HepG2 (cell line): ENCODE results near the gene KIRREL3. TPM values are rescaled to one million over a fixed set of nuclear protein-coding genes. Genes with fewer than 3 reads are reported as not detected.

Experiments
- CBX5 ChIP-seq: sonication (generic); formaldehyde crosslinking; IDR thresholded peaks from 2 replicates; pipeline ENCODE4 v1.4.0; 2020; ENCODE audit warnings: missing genetic modification reagents, borderline replicate concordance
- CTCF ChIP-seq: sonication (generic); formaldehyde crosslinking; IDR thresholded peaks from 2 replicates; pipeline ENCODE4 v1.5.0; 2020; ENCODE audit warnings: mild to moderate bottlenecking, missing genetic modification reagents, moderate library complexity
- HNF4A ChIP-seq: sonication (generic); formaldehyde crosslinking; IDR thresholded peaks from 2 replicates; pipeline ENCODE4 v1.4.0; 2020; ENCODE audit warnings: missing genetic modification reagents
- HOXA3 ChIP-seq: sonication (generic); formaldehyde crosslinking; IDR thresholded peaks from 2 replicates; pipeline ENCODE4 v1.5.0; 2020; ENCODE audit warnings: missing genetic modification reagents
- KLF13 ChIP-seq: sonication (generic); formaldehyde crosslinking; IDR thresholded peaks from 2 replicates; pipeline ENCODE4 v1.4.0; 2020; ENCODE audit warnings: mild to moderate bottlenecking, missing genetic modification reagents
- ZHX2 ChIP-seq, 2 experiments: sonication (generic) in 1 of 2; formaldehyde crosslinking in 1 of 2; IDR thresholded peaks; 2 replicates each; pipeline versions ENCODE4 v1.6.1 to v1.9.0; 2014 to 2022; ENCODE audit warnings: antibody characterized with exemption in 1 of 2, borderline replicate concordance in 1 of 2, inconsistent platforms in 1 of 2, low read depth in 1 of 2, missing genetic modification reagents in 1 of 2
- polyA plus RNA-seq, 8 experiments: library from polyadenylated mRNA; depleted of rRNA in 3 of 8; stranded (reverse) in 7 of 8; unstranded in 1 of 8; fragments of >200 nt; fragmentation: Illumina TruSeq in 4 of 8; extraction: Trizol in 4 of 8; gene quantifications; 2 replicates each; pipeline versions ENCODE4 v1.2.1 to v1.2.3, GENCODE V29; 2011 to 2016; ENCODE audit warnings: low read depth in 4 of 8, missing spikeins in 1 of 8, mixed read lengths in 1 of 8; ENCODE audit not compliant: insufficient read depth in 1 of 8
- total RNA-seq, 5 experiments: library from RNA; depleted of rRNA; stranded (reverse); fragments of >200 nt; fragmentation: Illumina TruSeq; extraction: Trizol; gene quantifications; 2 replicates each; pipeline ENCODE4 v1.2.3, GENCODE V29; 2016; ENCODE audit warnings: low read depth in 1 of 5

Gene KIRREL3
- total and polyA plus RNA-seq, 2 of the 13 experiments (the other 11 are each of a cell fraction or from before 2014, with no cell fraction given), result not detected

DNA sequence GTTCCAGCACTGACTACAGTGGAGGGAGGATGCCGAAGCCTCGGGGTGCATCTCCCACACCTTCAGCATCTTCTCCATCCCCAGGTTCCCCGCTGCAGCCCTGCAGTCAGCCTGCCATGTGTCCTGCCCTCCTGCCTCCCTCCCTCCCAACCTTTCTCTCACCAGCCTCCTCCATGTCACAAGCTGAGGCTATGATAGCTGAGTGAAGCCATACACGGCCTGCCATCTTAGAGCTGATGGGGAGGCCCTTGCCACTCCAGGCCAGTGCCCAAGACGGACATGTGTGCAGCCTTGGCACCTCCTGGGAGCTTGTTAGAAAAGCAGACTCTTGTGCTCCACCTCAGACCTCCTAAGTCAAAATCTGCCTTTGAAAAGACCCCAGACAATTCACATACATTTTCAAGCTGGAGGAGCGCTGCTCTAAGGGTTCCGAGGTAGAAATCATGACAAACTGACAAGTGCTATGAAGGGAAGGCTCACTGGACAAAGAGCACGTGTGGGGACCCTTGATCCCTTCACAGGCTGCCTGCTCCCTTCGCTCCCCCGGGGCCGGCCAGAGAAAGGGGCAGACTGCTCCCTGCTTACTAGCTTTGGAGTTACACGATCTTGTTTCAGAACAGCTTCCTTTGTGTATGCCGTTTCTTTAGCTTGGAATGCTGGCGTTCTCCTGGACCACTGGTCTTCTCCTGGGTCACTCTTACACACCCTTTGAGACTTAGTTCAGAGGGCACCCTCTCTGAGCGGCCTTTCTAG, 521.2 kb downstream of the KIRREL3 start (continued):
- TF ChIP-seq CBX5 (no peak), ZHX2 (IDR thresholded peaks at IDR 0.05; ENCODE audit: low read depth) (no peak), ZHX2 (CRISPR knock-in tag; IDR thresholded peaks at IDR 0.05; ENCODE audit: borderline replicate concordance) (no peak), CTCF (no peak), HNF4A (no peak), HOXA3 (no peak), KLF13 (CRISPR knock-in tag) (no peak)
